ENCODE results near the gene SFXN3.
A peak's percentile ranks its signal among the peaks of the same experiment; 100 is the strongest.

The SFXN3 gene

DNA sequence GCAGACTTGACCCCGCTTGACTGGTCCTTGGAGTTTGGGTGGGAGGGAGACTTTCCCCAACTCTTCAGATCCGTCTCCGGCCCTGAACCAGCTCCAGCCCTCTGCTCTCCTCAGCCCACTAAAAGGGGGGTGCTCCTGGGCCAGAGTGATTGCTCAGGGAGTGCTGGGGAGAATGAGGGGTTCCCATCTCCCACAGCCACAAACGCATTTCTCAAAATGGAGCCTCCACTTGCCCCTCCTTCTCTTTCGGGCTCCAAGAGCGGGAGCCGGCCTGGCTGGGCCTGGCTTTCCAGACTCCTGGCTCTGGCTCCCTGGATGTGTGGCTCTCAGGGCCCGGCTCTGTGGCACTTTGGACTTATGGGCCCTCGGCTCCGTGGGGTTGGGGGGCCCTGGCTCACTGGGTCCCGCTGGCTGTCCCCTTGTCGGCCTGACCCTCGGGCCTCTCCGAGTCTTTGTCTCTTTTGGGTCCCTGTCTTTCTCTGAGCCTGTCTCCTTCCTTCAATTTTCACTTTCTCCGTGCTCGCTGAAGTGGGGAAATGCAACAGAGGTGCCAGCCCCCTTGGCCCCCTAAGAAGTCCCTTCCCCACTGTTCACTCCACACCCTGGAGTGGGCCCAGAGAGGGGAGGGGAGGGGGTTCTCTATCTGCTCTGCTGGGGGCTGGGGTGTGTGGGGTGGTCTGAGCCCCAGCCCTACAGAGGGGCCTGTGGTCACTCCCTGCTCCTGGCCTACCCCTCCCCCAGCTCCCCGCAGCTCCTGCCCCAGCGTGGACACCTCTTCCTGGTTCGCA, 30.7 kb upstream of the SFXN3 start:
- DNase-seq, result peak in 10 of 14 donors; percentile 34 to 79 (median 55)

- DNase-seq, result peak in 12 of 14 donors; percentile 7 to 93 (median 68)
Observed at GRCh38 chr10:101000915-101001658, 29.9 kb upstream of the SFXN3 start.

GRCh38 chr10:101001659-101002035, 29.4 kb upstream of the SFXN3 start:
- peak in 1 of 14 donors; percentile 9 for DNase-seq

GRCh38 chr10:101002456-101002855, 28.6 kb upstream of the SFXN3 start:
- no peak for DNase-seq

DNA sequence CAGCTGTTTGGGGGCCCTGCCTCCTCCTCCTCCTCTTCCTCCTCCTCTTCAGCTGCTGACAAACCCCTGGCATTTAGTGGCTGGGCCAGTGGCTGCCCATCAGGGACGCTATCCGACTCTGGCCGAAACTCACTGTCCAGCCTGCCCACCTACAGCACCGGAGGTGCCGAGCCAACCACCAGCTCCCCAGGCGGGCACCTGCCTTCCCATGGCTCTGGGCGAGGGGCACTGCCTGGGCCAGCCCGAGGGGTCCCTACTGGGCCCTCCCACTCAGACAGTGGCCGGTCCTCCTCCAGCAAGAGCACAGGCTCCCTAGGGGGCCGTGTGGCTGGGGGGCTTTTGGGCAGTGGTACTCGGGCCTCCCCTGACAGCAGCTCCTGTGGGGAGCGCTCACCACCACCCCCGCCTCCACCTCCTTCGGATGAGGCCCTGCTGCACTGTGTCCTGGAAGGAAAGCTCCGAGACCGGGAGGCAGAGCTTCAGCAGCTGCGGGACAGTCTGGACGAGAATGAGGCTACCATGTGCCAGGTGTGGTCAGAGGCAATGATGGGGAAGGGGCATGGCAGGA, 27.3 kb upstream of the SFXN3 start:
- no peak for DNase-seq

- DNase-seq, result no peak
Observed at GRCh38 chr10:101005361-101005760, 25.7 kb upstream of the SFXN3 start.

GRCh38 chr10:101005869-101006567, 25.0 kb upstream of the SFXN3 start:
- DNase-seq, result no peak

- DNase-seq, result peak in 9 of 14 donors; percentile 18 to 61 (median 39)
Observed at GRCh38 chr10:101006593-101007098, 24.4 kb upstream of the SFXN3 start.

DNA sequence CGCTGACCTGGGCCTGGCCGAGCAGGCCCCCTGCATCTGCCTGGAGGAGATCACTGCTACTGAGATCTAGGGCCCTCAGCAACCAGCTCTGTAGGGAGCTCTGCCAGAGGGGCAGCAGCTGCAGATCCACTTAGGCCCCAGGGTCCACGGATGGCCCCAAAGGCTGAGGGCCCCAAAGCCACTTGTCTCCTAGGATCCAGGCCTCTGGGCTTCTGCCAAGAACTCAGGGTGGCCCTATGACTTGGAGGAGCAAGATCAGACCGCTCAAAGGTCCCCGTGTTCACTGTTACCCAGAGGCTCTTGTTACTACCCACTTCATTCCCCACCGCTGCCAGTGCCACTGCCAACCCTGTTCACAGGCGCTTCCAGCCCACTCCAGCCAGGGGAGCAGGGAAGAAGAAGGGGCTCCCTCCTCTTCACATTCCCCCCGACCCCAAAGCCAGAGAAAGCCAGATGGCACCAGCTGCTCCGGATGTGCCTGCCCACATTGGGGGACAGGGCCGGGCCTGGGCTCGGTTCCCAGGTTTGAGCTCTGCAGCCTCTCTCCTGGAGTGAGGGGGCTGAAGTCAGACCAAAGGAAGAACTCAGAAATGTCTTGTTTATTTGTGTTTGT, 23.8 kb upstream of the SFXN3 start:
- DNase-seq, result peak in 7 of 14 donors; percentile 32 to 60 (median 54)

DNA sequence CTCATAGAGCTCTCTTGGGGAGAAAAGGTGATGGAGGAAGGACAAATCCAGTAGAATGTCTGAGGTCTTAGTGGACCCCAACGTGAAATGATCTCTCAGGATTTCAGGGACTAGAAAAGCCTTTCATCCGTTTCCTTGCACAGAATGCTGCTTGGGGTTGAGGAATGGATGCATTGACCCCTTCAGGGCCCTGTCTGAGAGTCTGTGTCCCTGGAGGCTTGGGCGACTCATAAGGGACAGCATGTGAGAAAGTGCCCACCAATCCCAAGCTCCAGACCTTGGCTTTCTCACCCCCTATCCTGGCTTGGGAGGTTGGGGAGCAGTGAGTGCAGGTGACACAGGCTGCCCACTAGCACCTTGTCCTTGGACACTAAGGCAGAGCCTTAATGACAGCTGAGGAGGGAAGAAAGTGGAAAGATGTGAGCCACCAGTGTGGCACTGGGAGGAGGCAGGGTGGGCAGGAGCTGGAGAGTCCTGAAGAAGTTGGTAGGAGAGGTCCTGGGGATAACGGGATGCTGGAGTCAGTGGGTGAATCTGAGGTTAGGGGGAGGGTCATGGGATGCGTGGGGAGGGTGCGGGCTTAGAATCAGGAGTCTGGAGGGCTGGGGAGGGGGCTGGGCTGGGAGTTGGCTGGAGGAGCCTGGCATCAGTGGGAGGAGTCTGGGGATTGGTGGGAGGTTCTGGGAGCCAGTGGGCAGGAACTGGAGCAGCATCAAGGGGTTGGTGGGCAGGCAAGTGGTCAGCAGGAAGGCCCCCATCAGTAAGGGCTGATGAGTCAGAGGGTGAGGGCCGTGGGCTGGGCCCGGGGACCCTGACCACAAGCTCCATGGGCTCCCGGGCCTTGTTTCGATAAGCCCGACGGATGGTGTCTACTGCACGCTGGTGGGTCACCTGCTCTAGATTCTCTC, 22.9 kb upstream of the SFXN3 start:
- peak in 6 of 14 donors; percentile 48 to 75 (median 72) for DNase-seq

- peak in 11 of 14 donors; percentile 8 to 82 (median 65) for DNase-seq
Observed at GRCh38 chr10:101008823-101009423, 22.1 kb upstream of the SFXN3 start.

DNA sequence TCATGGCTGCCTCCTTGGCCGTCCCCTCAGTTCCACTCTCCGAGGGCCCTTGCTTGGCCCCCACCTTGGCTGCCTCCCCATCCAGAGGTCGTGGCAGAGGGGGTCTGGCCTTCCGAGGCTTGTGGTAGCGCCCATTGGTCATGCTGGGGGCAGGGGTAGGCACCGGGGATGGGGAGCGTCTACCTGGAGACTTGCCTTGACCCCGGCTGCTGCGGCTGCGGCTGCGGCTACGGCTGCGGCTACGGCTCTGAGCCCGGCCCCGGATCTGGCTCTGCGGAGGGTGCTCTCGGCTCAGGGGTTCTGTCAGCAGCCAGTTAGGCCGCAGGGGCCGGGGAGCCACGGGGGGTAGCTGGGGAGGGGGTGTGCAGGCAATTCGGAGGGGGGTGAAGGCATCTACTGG, 20.7 kb upstream of the SFXN3 start:
- DNase-seq, result no peak

- peak in 2 of 14 donors; percentile 32 to 61 for DNase-seq
Observed at GRCh38 chr10:101011517-101012423, 19.3 kb upstream of the SFXN3 start.

GRCh38 chr10:101012525-101013364, 18.3 kb upstream of the SFXN3 start:
- DNase-seq, result peak in 13 of 14 donors; percentile 45 to 96 (median 88)

DNA sequence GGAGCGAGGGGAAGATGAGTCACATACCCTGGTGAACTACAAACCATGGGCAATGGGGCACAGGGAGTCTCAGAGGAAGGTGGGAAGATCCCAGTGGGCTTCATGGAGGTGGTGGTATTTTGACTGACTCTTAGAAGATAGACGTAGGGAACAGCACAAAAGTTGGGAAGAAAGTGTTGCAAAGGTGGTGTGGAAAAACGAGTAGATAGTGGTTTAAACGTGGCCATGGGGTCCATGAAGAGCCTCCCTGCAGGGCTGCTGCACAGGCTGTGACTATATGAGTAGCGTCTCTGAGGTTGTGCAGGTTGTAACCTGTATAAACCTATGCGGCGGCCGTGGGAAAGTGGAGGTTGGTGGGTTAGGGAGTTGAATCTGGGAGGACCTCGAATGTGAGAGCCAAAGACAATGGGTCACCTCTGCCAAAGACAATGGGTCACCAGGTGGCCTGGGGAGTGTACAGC, 17.6 kb upstream of the SFXN3 start:
- DNase-seq, result peak in 1 of 14 donors; percentile 40

GRCh38 chr10:101014230-101014884, 16.7 kb upstream of the SFXN3 start:
- peak in 13 of 14 donors; percentile 20 to 82 (median 63) for DNase-seq

- no peak for DNase-seq
Observed at GRCh38 chr10:101014966-101015581, 16.0 kb upstream of the SFXN3 start.

All from C1 segment of cervical spinal cord (tissue), 14 donors.